ENCODE data around the gene RBM47. TPM values are rescaled to one million over a fixed set of nuclear protein-coding genes. Genes with fewer than 3 reads are reported as not detected.

Gene RBM47
- total and polyA plus RNA-seq, 2 experiments from 2014 or later = 35.6 to 139 TPM

- peaks cover 41% of the 10 kb centered on the region for H3K4me1 Mint-ChIP-seq
- H2AFZ ChIP-seq = no peak overlapping the region
- TF ChIP-seq REST (IDR thresholded peaks at IDR 0.05; ENCODE audit: unreplicated experiment) (no peak), NANOG (IDR thresholded peaks at IDR 0.05; ENCODE audit: borderline replicate concordance) (no peak), STAT1 (IDR thresholded peaks at IDR 0.05; ENCODE audit: unreplicated experiment) (no peak), ZNF331 (CRISPR knock-in tag; IDR thresholded peaks at IDR 0.05; ENCODE audit: low read depth) (no peak), ZNF462 (CRISPR knock-in tag; IDR thresholded peaks at IDR 0.05) (no peak), CREB1 (CRISPR knock-in tag; IDR thresholded peaks at IDR 0.05; ENCODE audit: low read depth) (no peak), EZH2 (IDR thresholded peaks at IDR 0.05; ENCODE audit: low read depth, unreplicated experiment) (no peak), POLR2AphosphoS5 (IDR thresholded peaks at IDR 0.05; ENCODE audit: low read depth) (no peak), JUNB (IDR thresholded peaks at IDR 0.05; ENCODE audit: unreplicated experiment) (no peak), ZNF114 (CRISPR knock-in tag; IDR thresholded peaks at IDR 0.05) (no peak), EZH2phosphoT487 (IDR thresholded peaks at IDR 0.05; ENCODE audit: unreplicated experiment) (no peak)
- TF ChIP-seq, protein P1, sequence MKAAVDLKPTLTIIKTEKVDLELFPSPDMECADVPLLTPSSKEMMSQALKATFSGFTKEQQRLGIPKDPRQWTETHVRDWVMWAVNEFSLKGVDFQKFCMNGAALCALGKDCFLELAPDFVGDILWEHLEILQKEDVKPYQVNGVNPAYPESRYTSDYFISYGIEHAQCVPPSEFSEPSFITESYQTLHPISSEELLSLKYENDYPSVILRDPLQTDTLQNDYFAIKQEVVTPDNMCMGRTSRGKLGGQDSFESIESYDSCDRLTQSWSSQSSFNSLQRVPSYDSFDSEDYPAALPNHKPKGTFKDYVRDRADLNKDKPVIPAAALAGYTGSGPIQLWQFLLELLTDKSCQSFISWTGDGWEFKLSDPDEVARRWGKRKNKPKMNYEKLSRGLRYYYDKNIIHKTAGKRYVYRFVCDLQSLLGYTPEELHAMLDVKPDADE (IDR thresholded peaks at IDR 0.05) = no peak
- TF ChIP-seq, protein P2, sequence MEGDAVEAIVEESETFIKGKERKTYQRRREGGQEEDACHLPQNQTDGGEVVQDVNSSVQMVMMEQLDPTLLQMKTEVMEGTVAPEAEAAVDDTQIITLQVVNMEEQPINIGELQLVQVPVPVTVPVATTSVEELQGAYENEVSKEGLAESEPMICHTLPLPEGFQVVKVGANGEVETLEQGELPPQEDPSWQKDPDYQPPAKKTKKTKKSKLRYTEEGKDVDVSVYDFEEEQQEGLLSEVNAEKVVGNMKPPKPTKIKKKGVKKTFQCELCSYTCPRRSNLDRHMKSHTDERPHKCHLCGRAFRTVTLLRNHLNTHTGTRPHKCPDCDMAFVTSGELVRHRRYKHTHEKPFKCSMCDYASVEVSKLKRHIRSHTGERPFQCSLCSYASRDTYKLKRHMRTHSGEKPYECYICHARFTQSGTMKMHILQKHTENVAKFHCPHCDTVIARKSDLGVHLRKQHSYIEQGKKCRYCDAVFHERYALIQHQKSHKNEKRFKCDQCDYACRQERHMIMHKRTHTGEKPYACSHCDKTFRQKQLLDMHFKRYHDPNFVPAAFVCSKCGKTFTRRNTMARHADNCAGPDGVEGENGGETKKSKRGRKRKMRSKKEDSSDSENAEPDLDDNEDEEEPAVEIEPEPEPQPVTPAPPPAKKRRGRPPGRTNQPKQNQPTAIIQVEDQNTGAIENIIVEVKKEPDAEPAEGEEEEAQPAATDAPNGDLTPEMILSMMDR (conservative IDR thresholded peaks at IDR 0.05; ENCODE audit: low read depth in 2 of 2) = no peak
- H3K4me1 ChIP-seq (ENCODE audit: insufficient read depth) = peaks cover 25% of the 10 kb centered on the region
- no peak overlapping the region for H3K27ac Mint-ChIP-seq
- H3F3A ChIP-seq (replicated peaks; ENCODE audit: low read depth) = no peaks in the 10 kb centered on the region
- H3K4me2 ChIP-seq = no peak overlapping the region
- no peaks in the 10 kb centered on the region for H3K9me3 Mint-ChIP-seq
- H3K27me3 Mint-ChIP-seq (ENCODE audit: insufficient read depth, low read depth, poor library complexity) = peaks cover 5% of the 10 kb centered on the region
- no peaks in the 10 kb centered on the region for H3K9me2 ChIP-seq (ENCODE audit: insufficient read depth)
- H3K4me3 Mint-ChIP-seq = no peak overlapping the region
- DNase-seq (ENCODE audit: low spot score) = no peak
- ATAC-seq = no peak
- no peak overlapping the region for H3K27ac ChIP-seq (ENCODE audit: low read depth)
- H3K79me2 ChIP-seq (replicated peaks; ENCODE audit: insufficient read depth) = peaks cover 43% of the 10 kb centered on the region
- H4K20me1 ChIP-seq (replicated peaks; ENCODE audit: insufficient read depth) = peaks cover 12% of the 10 kb centered on the region; the same call in 1 of the 2 replicates
- H3K4me3 ChIP-seq = no peak overlapping the region
- peaks cover 8% of the 10 kb centered on the region for H3K36me3 Mint-ChIP-seq (ENCODE audit: low read depth)
- no peaks in the 10 kb centered on the region for H3K27me3 ChIP-seq (ENCODE audit: insufficient read depth)
- H3K36me3 ChIP-seq (ENCODE audit: insufficient read depth) = no peaks in the 10 kb centered on the region
These were observed 150.3 kb downstream of the RBM47 start for GRCh38 chr4:40479378-40479777.

All from GM23338 (cell line).